ENCODE measurements around the gene SCAF11. TPM values are rescaled to one million over a fixed set of nuclear protein-coding genes. Genes with fewer than 3 reads are reported as not detected.
A peak's percentile ranks its signal among the peaks of the same experiment; 100 is the strongest.

SCAF11 gene
- total RNA-seq, 1 experiment from 2014 or later, result 75.7 TPM

DNA sequence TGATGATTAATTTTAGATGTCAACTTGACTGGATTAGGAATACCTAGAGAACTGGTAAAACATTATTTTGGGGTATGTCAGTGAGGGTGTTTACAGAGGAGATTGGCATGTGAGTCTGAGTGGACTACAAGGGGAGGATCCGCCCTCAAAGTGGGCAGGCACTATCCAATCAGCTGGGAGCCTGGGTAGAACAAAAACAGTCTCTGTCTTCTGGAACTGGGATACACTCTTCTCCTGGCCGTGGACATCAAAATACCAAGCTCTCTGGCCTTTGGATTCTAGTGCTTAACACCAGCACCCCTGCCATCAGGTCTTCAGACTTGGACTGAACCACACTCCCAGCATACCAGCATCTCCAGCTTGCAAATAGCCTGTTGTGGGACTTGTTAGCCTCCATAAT is 4.4 kb upstream of the SCAF11 start:
- Histone ChIP-seq H3F3A (ENCODE audit: low read length, unreplicated experiment) (no peaks in the 10 kb centered on the region), H3K4me1 (ENCODE audit: insufficient read depth, low read length) (peaks cover 5% of the 10 kb centered on the region; the same call in 1 of the 2 replicates), H3K9me3 (ENCODE audit: low read length) (no peaks in the 10 kb centered on the region), H2AFZ (ENCODE audit: low read length) (no peak overlapping the region), H4K20me1 (ENCODE audit: low read length) (no peaks in the 10 kb centered on the region), H3K79me2 (ENCODE audit: low read length) (peaks cover 6% of the 10 kb centered on the region), H3K27me3 (ENCODE audit: low read length) (no peaks in the 10 kb centered on the region), H3K9ac (ENCODE audit: low read length) (no peak overlapping the region), H3K4me3 (ENCODE audit: low read length) (no peak overlapping the region), H3K36me3 (ENCODE audit: low read depth, low read length) (no peaks in the 10 kb centered on the region), H3K4me2 (ENCODE audit: low read length) (no peak overlapping the region), H3K9me2 (replicated peaks; ENCODE audit: low read length) (no peaks in the 10 kb centered on the region), H3K27ac (ENCODE audit: low read length) (no peak overlapping the region)
- intact Hi-C loops (cut with micrococcal nuclease), result loop anchor here (5.0 to 10.0 kb wide), 2 partner anchors 130 to 363 kb away; no protein-coding TSS in a partner anchor
- DNase-seq, result no peak
- no peak for ATAC-seq
- no TSS peak for BruUV-seq (replicated peaks)
- POLR2A ChIA-PET (ENCODE audit: unreplicated experiment), result no interaction called here
- CTCF ChIA-PET, result no interaction called here
- no peak for TF ChIP-seq EZH2phosphoT487 (IDR thresholded peaks at IDR 0.05; ENCODE audit: borderline replicate concordance, low read length)
- TF ChIP-seq EZH2 (IDR thresholded peaks at IDR 0.05; ENCODE audit: low read length, unreplicated experiment), result no peak
- TF ChIP-seq CTCF (conservative IDR thresholded peaks at IDR 0.05; ENCODE audit: low read depth, low read length), result no peak

GRCh38 chr12:45991284-45992249 is 1.2 kb upstream of the SCAF11 start:
- TSS peak; percentile 92 for BruUV-seq (replicated peaks)

More at GRCh38 chr12:45991284-45992249, 1.2 kb upstream of the SCAF11 start:
- ChIA-PET POLR2A (ENCODE audit: unreplicated experiment) (no interaction called here), CTCF (interaction anchor here (0.5 to 0.8 kb wide), 5 partner anchors 64 to 1029 kb away, joined by 3 to 8 read pairs (median 3); no protein-coding TSS in a partner anchor)
- H4K20me1 ChIP-seq (ENCODE audit: low read length), result peaks cover 28% of the 10 kb centered on the region
- DNase-seq (peak; percentile 72), ATAC-seq (peak; percentile 19)
- no peaks in the 10 kb centered on the region for H3K9me3 ChIP-seq (ENCODE audit: low read length)
- no peaks in the 10 kb centered on the region for H3K9me2 ChIP-seq (replicated peaks; ENCODE audit: low read length)
- peak overlapping the region; percentile 84 for H3K4me2 ChIP-seq (ENCODE audit: low read length)
- peak overlapping the region; percentile 78 for H3K4me3 ChIP-seq (ENCODE audit: low read length)
- intact Hi-C loops (cut with micrococcal nuclease), result loop anchor here (1.0 to 10.0 kb wide), 4 partner anchors 14 to 381 kb away; partner anchors contain the start of gene SLC38A2
- TF ChIP-seq EZH2phosphoT487 (IDR thresholded peaks at IDR 0.05; ENCODE audit: borderline replicate concordance, low read length) (no peak), CTCF (conservative IDR thresholded peaks at IDR 0.05; ENCODE audit: low read depth, low read length) (no peak), EZH2 (IDR thresholded peaks at IDR 0.05; ENCODE audit: low read length, unreplicated experiment) (no peak)
- H3K36me3 ChIP-seq (ENCODE audit: low read depth, low read length), result peaks cover 6% of the 10 kb centered on the region; the same call in 1 of the 2 replicates
- H3K9ac ChIP-seq (ENCODE audit: low read length), result peak overlapping the region; percentile 86
- peak overlapping the region; percentile 95 for H3K27ac ChIP-seq (ENCODE audit: low read length)
- peak overlapping the region; percentile 79 for H2AFZ ChIP-seq (ENCODE audit: low read length)
- no peaks in the 10 kb centered on the region for H3K27me3 ChIP-seq (ENCODE audit: low read length)
- no peaks in the 10 kb centered on the region for H3F3A ChIP-seq (ENCODE audit: low read length, unreplicated experiment)
- peaks cover 21% of the 10 kb centered on the region for H3K4me1 ChIP-seq (ENCODE audit: insufficient read depth, low read length)
- H3K79me2 ChIP-seq (ENCODE audit: low read length), result peaks cover 38% of the 10 kb centered on the region
